ENCODE measurements around the gene FEN1.
A peak's percentile ranks its signal among the peaks of the same experiment; 100 is the strongest.

GRCh38 chr11:61757213-61757862 is 35.4 kb upstream of the FEN1 start:
- TF ChIP-seq POLR2A (IDR thresholded peaks at IDR 0.05) (no peak), CTCF (IDR thresholded peaks at IDR 0.05) (no peak), POLR2AphosphoS5 (IDR thresholded peaks at IDR 0.05) (peak in 1 of 3 donors; percentile 21), EP300 (IDR thresholded peaks at IDR 0.05) (no peak)

All from stomach (tissue), 4 donors.